Body of pancreas (tissue), 4 donors: Measurements from ENCODE around the gene ZBTB18.

Experiments used
- POLR2A ChIP-seq, 3 donors: fragments of 450-650 bp; IDR thresholded peaks; one replicate each; pipeline ENCODE4 v1.6.1; 2016; ENCODE audit warnings: antibody characterized with exemption in 3 of 3, mild to moderate bottlenecking in 2 of 3
- TF ChIP-seq, protein P1 (sequence below), 7 experiments: fragments of 450-650 bp in 4 of 7; fragments of 200-600 bp in 3 of 7; sonication (generic) in 3 of 7; IDR thresholded peaks; one replicate each; pipeline ENCODE4 v1.5.1; 2016 to 2019; ENCODE audit warnings: antibody characterized with exemption in 7 of 7

DNA sequence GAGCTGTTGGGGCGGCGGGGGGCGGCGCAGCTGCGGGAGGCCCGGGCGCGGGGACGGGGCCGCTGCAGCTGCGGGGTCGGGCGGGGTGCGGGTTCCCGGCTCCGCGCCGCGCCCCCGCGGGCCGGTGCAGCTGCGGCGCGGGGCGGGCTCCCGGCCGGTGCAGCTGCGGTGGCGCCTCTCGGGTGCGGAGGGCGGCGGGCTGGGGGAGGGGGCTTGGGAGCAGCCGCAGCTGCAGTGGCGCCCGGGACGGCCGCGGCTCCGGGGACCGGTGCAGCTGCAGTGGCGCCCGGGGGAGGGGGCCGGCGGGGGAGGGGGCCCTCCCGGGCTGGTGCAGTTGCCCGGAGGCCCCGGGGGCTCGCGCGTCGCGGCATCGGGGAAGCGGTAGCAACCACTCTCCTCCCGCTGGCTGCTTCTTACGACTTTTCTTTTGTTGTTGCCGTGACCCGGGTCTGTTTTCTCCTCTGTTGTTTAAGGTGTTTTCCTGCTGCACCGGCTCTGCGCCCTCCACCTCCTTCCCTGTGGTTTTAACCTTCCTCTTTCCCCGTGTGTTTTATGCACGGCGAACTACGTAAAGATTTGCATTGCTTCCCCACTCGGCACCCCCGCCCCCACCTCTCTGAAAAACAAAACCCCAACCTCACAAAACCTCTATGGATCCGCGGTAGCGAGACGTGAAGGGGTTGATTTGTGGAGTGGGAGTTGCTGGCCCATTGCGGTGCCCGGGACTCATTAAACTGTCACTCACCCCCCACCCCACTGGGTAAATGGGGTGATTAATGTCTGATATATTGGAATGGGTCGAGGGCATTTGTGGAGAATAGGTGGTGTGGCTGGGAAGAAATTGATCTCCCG, 1.7 kb upstream of the ZBTB18 start:
- TF ChIP-seq, protein P1, sequence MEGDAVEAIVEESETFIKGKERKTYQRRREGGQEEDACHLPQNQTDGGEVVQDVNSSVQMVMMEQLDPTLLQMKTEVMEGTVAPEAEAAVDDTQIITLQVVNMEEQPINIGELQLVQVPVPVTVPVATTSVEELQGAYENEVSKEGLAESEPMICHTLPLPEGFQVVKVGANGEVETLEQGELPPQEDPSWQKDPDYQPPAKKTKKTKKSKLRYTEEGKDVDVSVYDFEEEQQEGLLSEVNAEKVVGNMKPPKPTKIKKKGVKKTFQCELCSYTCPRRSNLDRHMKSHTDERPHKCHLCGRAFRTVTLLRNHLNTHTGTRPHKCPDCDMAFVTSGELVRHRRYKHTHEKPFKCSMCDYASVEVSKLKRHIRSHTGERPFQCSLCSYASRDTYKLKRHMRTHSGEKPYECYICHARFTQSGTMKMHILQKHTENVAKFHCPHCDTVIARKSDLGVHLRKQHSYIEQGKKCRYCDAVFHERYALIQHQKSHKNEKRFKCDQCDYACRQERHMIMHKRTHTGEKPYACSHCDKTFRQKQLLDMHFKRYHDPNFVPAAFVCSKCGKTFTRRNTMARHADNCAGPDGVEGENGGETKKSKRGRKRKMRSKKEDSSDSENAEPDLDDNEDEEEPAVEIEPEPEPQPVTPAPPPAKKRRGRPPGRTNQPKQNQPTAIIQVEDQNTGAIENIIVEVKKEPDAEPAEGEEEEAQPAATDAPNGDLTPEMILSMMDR (IDR thresholded peaks at IDR 0.05) = no peak
- TF ChIP-seq POLR2A (IDR thresholded peaks at IDR 0.05) = no peak
